Activated naive CD4-positive, alpha-beta T cell treated with anti-CD3 and anti-CD28 coated beads, Interleukin-2, amount 50 U/mL, for 24 hours (primary cell): ENCODE results near the gene TREML1.
"Not testable (repeated sequence)": the region's sequence is repeated elsewhere in the genome, so short reads cannot be mapped to it uniquely, and the experiment has no call there.

ENCODE experiments used
- H3K27ac Mint-ChIP-seq: one replicate; pipeline ENCODE4 v1.8.0; 2021; ENCODE audit warnings: mild to moderate bottlenecking, mixed read lengths
- H3K27me3 Mint-ChIP-seq: one replicate; pipeline ENCODE4 v1.8.0; 2021; ENCODE audit warnings: mixed read lengths
- H3K36me3 Mint-ChIP-seq: one replicate; pipeline ENCODE4 v1.8.0; 2021; ENCODE audit warnings: mixed read lengths
- H3K4me1 Mint-ChIP-seq: one replicate; pipeline ENCODE4 v1.8.0; 2021; ENCODE audit warnings: mixed read lengths
- H3K4me3 Mint-ChIP-seq: one replicate; pipeline ENCODE4 v1.8.0; 2021; ENCODE audit warnings: mild to moderate bottlenecking, mixed read lengths
- H3K9me3 Mint-ChIP-seq: one replicate; pipeline ENCODE4 v1.8.0; 2021; ENCODE audit warnings: mixed read lengths

TREML1 gene

GRCh38 chr6:41125282-41125681, 28.9 kb downstream of the TREML1 start:
- no peaks in the 10 kb centered on the region for H3K9me3 Mint-ChIP-seq
- H3K27me3 Mint-ChIP-seq: no peaks in the 10 kb centered on the region
- H3K4me1 Mint-ChIP-seq: no peaks in the 10 kb centered on the region
- H3K4me3 Mint-ChIP-seq: no peak overlapping the region
- H3K36me3 Mint-ChIP-seq: peaks cover 21% of the 10 kb centered on the region
- no peak overlapping the region for H3K27ac Mint-ChIP-seq

- peaks cover 26% of the 10 kb centered on the region for H3K36me3 Mint-ChIP-seq
- H3K27ac Mint-ChIP-seq: no peak overlapping the region
- H3K4me3 Mint-ChIP-seq: no peak overlapping the region
- H3K27me3 Mint-ChIP-seq: no peaks in the 10 kb centered on the region
- H3K4me1 Mint-ChIP-seq: no peaks in the 10 kb centered on the region
- no peaks in the 10 kb centered on the region for H3K9me3 Mint-ChIP-seq
Observed at GRCh38 chr6:41122918-41123317, 31.2 kb downstream of the TREML1 start.

GRCh38 chr6:41122373-41122772, 31.8 kb downstream of the TREML1 start:
- no peaks in the 10 kb centered on the region for H3K9me3 Mint-ChIP-seq
- no peak overlapping the region for H3K27ac Mint-ChIP-seq
- peaks cover 28% of the 10 kb centered on the region for H3K36me3 Mint-ChIP-seq
- no peak overlapping the region for H3K4me3 Mint-ChIP-seq
- no peaks in the 10 kb centered on the region for H3K4me1 Mint-ChIP-seq
- H3K27me3 Mint-ChIP-seq: no peaks in the 10 kb centered on the region

- peaks cover 22% of the 10 kb centered on the region for H3K36me3 Mint-ChIP-seq
- H3K9me3 Mint-ChIP-seq: no peaks in the 10 kb centered on the region
- no peak overlapping the region for H3K4me3 Mint-ChIP-seq
- no peaks in the 10 kb centered on the region for H3K4me1 Mint-ChIP-seq
- H3K27me3 Mint-ChIP-seq: no peaks in the 10 kb centered on the region
- peak overlapping the region; percentile 46 for H3K27ac Mint-ChIP-seq
Observed at GRCh38 chr6:41120058-41120457, 34.1 kb downstream of the TREML1 start.

- Mint-ChIP-seq H3K4me3 (no peak overlapping the region), H3K27me3 (no peaks in the 10 kb centered on the region), H3K4me1 (no peaks in the 10 kb centered on the region), H3K36me3 (peaks cover 25% of the 10 kb centered on the region), H3K9me3 (no peaks in the 10 kb centered on the region), H3K27ac (no peak overlapping the region)
Observed at GRCh38 chr6:41119508-41119907, 34.6 kb downstream of the TREML1 start.

GRCh38 chr6:41115027-41115426, 39.1 kb downstream of the TREML1 start:
- H3K36me3 Mint-ChIP-seq: peaks cover 12% of the 10 kb centered on the region
- H3K4me3 Mint-ChIP-seq, H3K9me3 Mint-ChIP-seq, H3K27ac Mint-ChIP-seq, H3K4me1 Mint-ChIP-seq, H3K27me3 Mint-ChIP-seq: not testable (repeated sequence)

- H3K36me3 Mint-ChIP-seq: peaks cover 8% of the 10 kb centered on the region
- H3K4me1 Mint-ChIP-seq: no peaks in the 10 kb centered on the region
- H3K4me3 Mint-ChIP-seq: no peak overlapping the region
- no peak overlapping the region for H3K27ac Mint-ChIP-seq
- H3K27me3 Mint-ChIP-seq: no peaks in the 10 kb centered on the region
- no peaks in the 10 kb centered on the region for H3K9me3 Mint-ChIP-seq
Observed at GRCh38 chr6:41111017-41111416, 43.1 kb downstream of the TREML1 start.

GRCh38 chr6:41103847-41104246, 50.3 kb downstream of the TREML1 start:
- no peak overlapping the region for H3K4me3 Mint-ChIP-seq

GRCh38 chr6:41100871-41101287, 53.3 kb downstream of the TREML1 start:
- Mint-ChIP-seq H3K4me3 (peak overlapping the region; percentile 60), H3K27ac (no peak overlapping the region), H3K9me3 (no peaks in the 10 kb centered on the region), H3K4me1 (peaks cover 18% of the 10 kb centered on the region), H3K36me3 (peaks cover 17% of the 10 kb centered on the region), H3K27me3 (no peaks in the 10 kb centered on the region)

More at GRCh38 chr6:41103847-41104246, 50.3 kb downstream of the TREML1 start:
- peaks cover 11% of the 10 kb centered on the region for H3K4me1 Mint-ChIP-seq
- no peaks in the 10 kb centered on the region for H3K9me3 Mint-ChIP-seq
- no peak overlapping the region for H3K27ac Mint-ChIP-seq
- H3K27me3 Mint-ChIP-seq: no peaks in the 10 kb centered on the region
- peaks cover 11% of the 10 kb centered on the region for H3K36me3 Mint-ChIP-seq
